ENCODE data around the gene PCDHA10. TPM values are rescaled to one million over a fixed set of nuclear protein-coding genes. Genes with fewer than 3 reads are reported as not detected.
"Not testable (repeated sequence)": the region's sequence is repeated elsewhere in the genome, so short reads cannot be mapped to it uniquely, and the experiment has no call there.

The PCDHA10 gene
- polyA plus RNA-seq, 1 donor from 2014 or later: 5.5 TPM

DNA sequence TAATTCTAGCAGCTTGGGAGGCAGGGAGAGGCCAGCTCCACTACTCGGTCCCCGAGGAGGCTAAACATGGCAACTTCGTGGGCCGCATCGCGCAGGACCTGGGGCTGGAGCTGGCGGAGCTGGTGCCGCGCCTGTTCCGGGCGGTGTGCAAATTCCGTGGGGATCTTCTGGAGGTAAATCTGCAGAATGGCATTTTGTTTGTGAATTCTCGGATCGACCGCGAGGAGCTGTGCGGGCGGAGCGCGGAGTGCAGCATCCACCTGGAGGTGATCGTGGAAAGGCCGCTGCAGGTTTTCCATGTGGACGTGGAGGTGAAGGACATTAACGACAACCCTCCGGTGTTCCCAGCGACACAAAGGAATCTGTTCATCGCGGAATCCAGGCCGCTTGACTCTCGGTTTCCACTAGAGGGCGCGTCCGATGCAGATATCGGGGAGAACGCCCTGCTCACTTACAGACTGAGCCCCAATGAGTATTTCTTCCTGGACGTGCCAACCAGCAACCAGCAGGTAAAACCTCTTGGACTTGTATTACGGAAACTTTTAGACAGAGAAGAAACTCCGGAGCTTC is 21.2 kb upstream of the PCDHA10 start:
- not testable (repeated sequence) for H2AFZ ChIP-seq (ENCODE audit: low read depth, low read length); H3K27me3 ChIP-seq (ENCODE audit: insufficient read depth, low read depth, low read length); H3F3A ChIP-seq (ENCODE audit: insufficient read depth, low read length, poor library complexity, severe bottlenecking); H4K20me1 ChIP-seq (ENCODE audit: insufficient read depth); H3K27ac ChIP-seq (ENCODE audit: low read length); H3K9me2 ChIP-seq (ENCODE audit: insufficient read depth, low read length); H3K4me2 ChIP-seq (ENCODE audit: low read length); H3K9ac ChIP-seq (ENCODE audit: low read length); H3K4me3 ChIP-seq (ENCODE audit: low read length)
- Histone ChIP-seq H3K79me2 (replicated peaks; ENCODE audit: insufficient read depth, low read length) (peaks cover 31% of the 10 kb centered on the region), H3K9me3 (ENCODE audit: low read length) (peaks cover 49% of the 10 kb centered on the region), H3K36me3 (ENCODE audit: insufficient read depth, low read length) (peaks cover 38% of the 10 kb centered on the region)

DNA sequence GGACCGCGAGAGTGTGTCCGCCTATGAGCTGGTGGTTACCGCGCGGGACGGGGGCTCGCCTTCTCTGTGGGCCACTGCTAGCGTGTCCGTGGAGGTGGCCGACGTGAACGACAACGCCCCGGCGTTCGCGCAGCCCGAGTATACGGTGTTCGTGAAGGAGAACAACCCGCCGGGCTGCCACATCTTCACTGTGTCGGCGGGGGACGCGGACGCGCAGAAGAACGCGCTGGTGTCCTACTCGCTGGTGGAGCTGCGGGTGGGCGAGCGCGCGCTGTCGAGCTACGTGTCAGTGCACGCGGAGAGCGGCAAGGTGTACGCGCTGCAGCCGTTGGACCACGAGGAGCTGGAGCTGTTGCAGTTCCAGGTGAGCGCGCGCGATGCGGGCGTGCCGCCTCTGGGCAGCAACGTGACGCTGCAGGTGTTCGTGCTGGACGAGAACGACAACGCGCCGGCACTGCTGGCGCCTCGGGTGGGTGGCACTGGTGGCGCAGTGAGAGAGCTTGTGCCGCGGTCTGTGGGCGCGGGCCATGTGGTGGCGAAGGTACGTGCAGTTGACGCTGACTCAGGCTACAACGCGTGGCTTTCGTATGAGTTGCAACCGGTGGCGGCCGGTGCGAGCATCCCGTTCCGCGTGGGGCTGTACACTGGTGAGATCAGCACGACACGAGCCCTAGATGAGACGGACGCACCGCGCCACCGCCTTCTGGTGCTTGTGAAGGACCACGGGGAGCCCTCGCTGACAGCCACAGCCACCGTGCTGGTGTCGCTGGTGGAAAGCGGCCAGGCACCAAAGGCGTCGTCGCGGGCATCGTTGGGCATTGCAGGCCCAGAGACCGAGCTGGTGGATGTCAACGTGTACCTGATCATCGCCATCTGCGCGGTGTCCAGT is 19.8 kb upstream of the PCDHA10 start:
- TF ChIP-seq POLR2AphosphoS5 (IDR thresholded peaks at IDR 0.05) (no peak), EZH2 (IDR thresholded peaks at IDR 0.05; ENCODE audit: borderline replicate concordance, insufficient read depth, low read length, poor library complexity, severe bottlenecking) (no peak), REST (IDR thresholded peaks at IDR 0.05; ENCODE audit: borderline replicate concordance) (no peak), EP300 (conservative IDR thresholded peaks at IDR 0.05; ENCODE audit: poor library complexity, severe bottlenecking) (no peak), MXI1 (conservative IDR thresholded peaks at IDR 0.05; ENCODE audit: poor library complexity, severe bottlenecking) (no peak), RAD21 (conservative IDR thresholded peaks at IDR 0.05) (no peak), SMC3 (conservative IDR thresholded peaks at IDR 0.05; ENCODE audit: poor library complexity) (no peak), TAF1 (IDR thresholded peaks at IDR 0.05; ENCODE audit: low read depth) (no peak)
- TF ChIP-seq, protein P1, sequence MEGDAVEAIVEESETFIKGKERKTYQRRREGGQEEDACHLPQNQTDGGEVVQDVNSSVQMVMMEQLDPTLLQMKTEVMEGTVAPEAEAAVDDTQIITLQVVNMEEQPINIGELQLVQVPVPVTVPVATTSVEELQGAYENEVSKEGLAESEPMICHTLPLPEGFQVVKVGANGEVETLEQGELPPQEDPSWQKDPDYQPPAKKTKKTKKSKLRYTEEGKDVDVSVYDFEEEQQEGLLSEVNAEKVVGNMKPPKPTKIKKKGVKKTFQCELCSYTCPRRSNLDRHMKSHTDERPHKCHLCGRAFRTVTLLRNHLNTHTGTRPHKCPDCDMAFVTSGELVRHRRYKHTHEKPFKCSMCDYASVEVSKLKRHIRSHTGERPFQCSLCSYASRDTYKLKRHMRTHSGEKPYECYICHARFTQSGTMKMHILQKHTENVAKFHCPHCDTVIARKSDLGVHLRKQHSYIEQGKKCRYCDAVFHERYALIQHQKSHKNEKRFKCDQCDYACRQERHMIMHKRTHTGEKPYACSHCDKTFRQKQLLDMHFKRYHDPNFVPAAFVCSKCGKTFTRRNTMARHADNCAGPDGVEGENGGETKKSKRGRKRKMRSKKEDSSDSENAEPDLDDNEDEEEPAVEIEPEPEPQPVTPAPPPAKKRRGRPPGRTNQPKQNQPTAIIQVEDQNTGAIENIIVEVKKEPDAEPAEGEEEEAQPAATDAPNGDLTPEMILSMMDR (IDR thresholded peaks at IDR 0.05; ENCODE audit: poor library complexity, severe bottlenecking): no peak
- Histone ChIP-seq H3K27me3 (ENCODE audit: insufficient read depth, low read depth, low read length) (no peaks in the 10 kb centered on the region), H3K4me3 (ENCODE audit: low read length) (no peak overlapping the region), H3K9me3 (ENCODE audit: low read length) (peaks cover 39% of the 10 kb centered on the region), H3K9ac (ENCODE audit: low read length) (no peak overlapping the region), H3K9me2 (ENCODE audit: insufficient read depth, low read length) (no peaks in the 10 kb centered on the region), H2AFZ (ENCODE audit: low read depth, low read length) (no peak overlapping the region), H3K36me3 (ENCODE audit: insufficient read depth, low read length) (peaks cover 26% of the 10 kb centered on the region), H3K4me2 (ENCODE audit: low read length) (no peak overlapping the region), H3K79me2 (replicated peaks; ENCODE audit: insufficient read depth, low read length) (peaks cover 34% of the 10 kb centered on the region), H4K20me1 (ENCODE audit: insufficient read depth) (no peaks in the 10 kb centered on the region), H3F3A (ENCODE audit: insufficient read depth, low read length, poor library complexity, severe bottlenecking) (no peaks in the 10 kb centered on the region), H3K27ac (ENCODE audit: low read length) (no peak overlapping the region)

All from neural cell (in vitro differentiated cells).